ENCODE results near the gene FAM83F.

The FAM83F gene

GRCh38 chr22:40039482-40040115 is 44.8 kb downstream of the FAM83F start:
- no peak for DNase-seq

GRCh38 chr22:40040927-40041326 is 46.2 kb downstream of the FAM83F start:
- no peak for DNase-seq

- no peak for DNase-seq
Measured at GRCh38 chr22:40041366-40042137, 46.8 kb downstream of the FAM83F start.

- DNase-seq, result no peak
Measured at GRCh38 chr22:40042312-40042711, 47.6 kb downstream of the FAM83F start.

- DNase-seq, result no peak
Measured at GRCh38 chr22:40043081-40043480, 48.3 kb downstream of the FAM83F start.

GRCh38 chr22:40043793-40044101 is 49.0 kb downstream of the FAM83F start:
- no peak for DNase-seq

GRCh38 chr22:40044102-40044869 is 49.5 kb downstream of the FAM83F start:
- peak; percentile 98 for DNase-seq

- no peak for DNase-seq
Measured at GRCh38 chr22:40044870-40045834, 50.4 kb downstream of the FAM83F start.

- no peak for DNase-seq
Measured at GRCh38 chr22:40046126-40046525, 51.4 kb downstream of the FAM83F start.

GRCh38 chr22:40050258-40050657 is 55.5 kb downstream of the FAM83F start:
- DNase-seq, result no peak

GRCh38 chr22:40051322-40051721 is 56.6 kb downstream of the FAM83F start:
- DNase-seq, result no peak

- DNase-seq, result no peak
Measured at GRCh38 chr22:40053460-40053859, 58.7 kb downstream of the FAM83F start.

- no peak for DNase-seq
Measured at GRCh38 chr22:40054486-40054885, 59.7 kb downstream of the FAM83F start.

GRCh38 chr22:40055143-40055883 is 60.6 kb downstream of the FAM83F start:
- no peak for DNase-seq

- no peak for DNase-seq
Measured at GRCh38 chr22:40056154-40056553, 61.4 kb downstream of the FAM83F start.

GRCh38 chr22:40056559-40056958 is 61.8 kb downstream of the FAM83F start:
- DNase-seq, result no peak

GRCh38 chr22:40057652-40058051 is 62.9 kb downstream of the FAM83F start:
- no peak for DNase-seq

GRCh38 chr22:40058265-40058664 is 63.5 kb downstream of the FAM83F start:
- no peak for DNase-seq

- no peak for DNase-seq
Measured at GRCh38 chr22:40065981-40066380, 71.2 kb downstream of the FAM83F start.

GRCh38 chr22:40067639-40068038 is 72.9 kb downstream of the FAM83F start:
- DNase-seq, result no peak

GRCh38 chr22:40070701-40071100 is 75.9 kb downstream of the FAM83F start:
- DNase-seq, result no peak

GRCh38 chr22:40071720-40072119 is 77.0 kb downstream of the FAM83F start:
- DNase-seq, result no peak

Measured in NCI-H1436 (cell line).